BE2C (cell line): Measurements from ENCODE around the gene ZNF527. TPM values are rescaled to one million over a fixed set of nuclear protein-coding genes. Genes with fewer than 3 reads are reported as not detected.

Source experiments
- DNase-seq: peaks from one replicate; pipeline ENCODE4 v3.0.0-alpha.2; 2020
- H3K27me3 ChIP-seq: fragments of 250-450 bp; sonication (Bioruptor Pico); 2 replicates; pipeline ENCODE4 v1.5.1; 2020; ENCODE audit warnings: mild to moderate bottlenecking
- H3K36me3 ChIP-seq: fragments of 250-450 bp; sonication (Bioruptor Pico); 2 replicates; pipeline ENCODE4 v1.5.1; 2020; ENCODE audit warnings: mild to moderate bottlenecking
- H3K4me1 ChIP-seq: fragments of 250-450 bp; sonication (Bioruptor Pico); 2 replicates; pipeline ENCODE4 v1.5.1; 2020
- H3K4me3 ChIP-seq: 2 replicates; pipeline ENCODE4 v1.5.1; 2011; ENCODE audit warnings: low read depth, low read length
- H3K9me3 ChIP-seq: fragments of 250-450 bp; sonication (Bioruptor Pico); 2 replicates; pipeline ENCODE4 v1.5.1; 2020
- CTCF ChIP-seq: IDR thresholded peaks from 2 replicates; pipeline ENCODE4 v1.5.1; 2012; ENCODE audit warnings: mild to moderate bottlenecking, low read depth, low read length
- polyA plus RNA-seq: library from polyadenylated mRNA; unstranded; fragments of >200 nt; gene quantifications from one replicate; pipeline ENCODE4 v1.2.1, GENCODE V29; 2012; ENCODE audit warnings: low read depth, missing spikeins; ENCODE audit not compliant: insufficient read length, insufficient read depth

ZNF527 gene
- polyA plus RNA-seq, result 1.5 TPM

GRCh38 chr19:37370880-37371661, at the start of gene ZNF527:
Gene ZNF527 (plus strand): TSS chr19:37371099. CDS start chr19:37374199, 3,100 bp downstream.
- peak within 1 kb of the TSS; percentile 83 for H3K4me3 ChIP-seq

GRCh38 chr19:37329686-37330085, 41.2 kb upstream of the ZNF527 start:
- no peak for DNase-seq
- H3K36me3 ChIP-seq, result peaks cover 39% of the 10 kb centered on the region
- peak; percentile 39 for TF ChIP-seq CTCF

More at GRCh38 chr19:37370880-37371661, at the start of gene ZNF527:
- DNase-seq, result peak; percentile 98
- H3K27me3 ChIP-seq, result no peaks in the 10 kb centered on the region
- H3K36me3 ChIP-seq, result peaks cover 15% of the 10 kb centered on the region
- H3K4me1 ChIP-seq, result no peaks in the 10 kb centered on the region
- no peaks in the 10 kb centered on the region for H3K9me3 ChIP-seq
- no peak for TF ChIP-seq CTCF

GRCh38 chr19:37332839-37333238, 38.1 kb upstream of the ZNF527 start:
- no peak for TF ChIP-seq CTCF
- Histone ChIP-seq H3K9me3 (no peaks in the 10 kb centered on the region), H3K4me3 (no peak overlapping the region), H3K4me1 (no peaks in the 10 kb centered on the region), H3K27me3 (no peaks in the 10 kb centered on the region), H3K36me3 (peaks cover 18% of the 10 kb centered on the region)
- no peak for DNase-seq

More at GRCh38 chr19:37329686-37330085, 41.2 kb upstream of the ZNF527 start:
- H3K27me3 ChIP-seq, result no peaks in the 10 kb centered on the region
- H3K4me3 ChIP-seq, result no peak overlapping the region
- H3K4me1 ChIP-seq, result no peaks in the 10 kb centered on the region
- no peaks in the 10 kb centered on the region for H3K9me3 ChIP-seq

- H3K36me3 ChIP-seq, result peaks cover 12% of the 10 kb centered on the region
Observed at GRCh38 chr19:37333457-37333856, 37.4 kb upstream of the ZNF527 start.

GRCh38 chr19:37334179-37335071, 36.5 kb upstream of the ZNF527 start:
- H3K36me3 ChIP-seq, result peaks cover 3% of the 10 kb centered on the region
- H3K27me3 ChIP-seq, result no peaks in the 10 kb centered on the region
- peak; percentile 90 for DNase-seq

More at GRCh38 chr19:37333457-37333856, 37.4 kb upstream of the ZNF527 start:
- no peak for TF ChIP-seq CTCF
- DNase-seq, result no peak
- Histone ChIP-seq H3K4me3 (no peak overlapping the region), H3K27me3 (no peaks in the 10 kb centered on the region), H3K4me1 (no peaks in the 10 kb centered on the region), H3K9me3 (no peaks in the 10 kb centered on the region)

More at GRCh38 chr19:37334179-37335071, 36.5 kb upstream of the ZNF527 start:
- Histone ChIP-seq H3K9me3 (no peaks in the 10 kb centered on the region), H3K4me3 (peak overlapping the region; percentile 98), H3K4me1 (no peaks in the 10 kb centered on the region)
- no peak for TF ChIP-seq CTCF
